HCT116 (cell line): ENCODE results near the gene PAK1. TPM values are rescaled to one million over a fixed set of nuclear protein-coding genes. Genes with fewer than 3 reads are reported as not detected.
A peak's percentile ranks its signal among the peaks of the same experiment; 100 is the strongest.

Experiments used
- ATAC-seq: fragments of 200-7000 bp; cut with Tn5 transposase; 2 replicates; pipeline ENCODE4 v1.9.1; 2020; ENCODE audit warnings: mild to moderate bottlenecking, moderate library complexity
- BruUV-seq: library from RNA; stranded (reverse); fragments of 400-500 nt; replicated peaks from 2 replicates; lab custom pipeline; 2021; lab: Mats Ljungman, UMichigan
- CTCF ChIA-PET: fragments of 300-600 bp; sonication (Branson Sonifier 250); formaldehyde crosslinking; loops from one replicate; lab custom pipeline; 2021; ENCODE audit warnings: antibody characterized with exemption; lab: Charles Lee
- POLR2A ChIA-PET: fragments of 300-600, 350-600 bp; sonication (Branson Sonifier 250); formaldehyde crosslinking; loops from one replicate; lab custom pipeline; 2021; ENCODE audit warnings: antibody characterized with exemption; lab: Charles Lee
- RAD21 ChIA-PET, 2 experiments: fragments of 300-600 bp; sonication (Branson Sonifier 250); formaldehyde crosslinking; loops; one replicate each; lab custom pipeline; 2023; ENCODE audit warnings: low total read pairs in 2 of 2; ENCODE audit not compliant: uncharacterized antibody in 2 of 2, unreplicated experiment in 2 of 2, low non-redundant PET in 1 of 2; lab: Charles Lee
- DNase-seq: peaks from one replicate; pipeline ENCODE4 v3.0.0-alpha.2; 2010; ENCODE audit warnings: low read depth, low spot score
- H2AFZ ChIP-seq: fragments of 200-600 bp; shearing (Covaris generic), sonication (generic); 2 replicates; pipeline ENCODE4 v1.6.1; 2017; ENCODE audit warnings: low read depth, mixed run types, mixed read lengths, antibody characterized with exemption, low read length; ENCODE audit not compliant: poor library complexity, severe bottlenecking
- H3K27ac ChIP-seq: 2 replicates; pipeline ENCODE4 v1.5.1; 2012; ENCODE audit warnings: low read depth, low read length
- H3K27me3 ChIP-seq: fragments of 200-600 bp; sonication (generic); 2 replicates; pipeline ENCODE4 v1.6.1; 2016; ENCODE audit warnings: mixed run types, low read length, mixed read lengths; ENCODE audit not compliant: insufficient read depth
- H3K36me3 ChIP-seq, 2 experiments: fragments of 200-500 bp in 1 of 2; fragments of 200-600 bp in 1 of 2; sonication (Bioruptor generic) in 1 of 2; sonication (generic) in 1 of 2; 2 replicates each; pipeline versions ENCODE4 v1.5.1 to v1.6.1; 2014 to 2016; ENCODE audit warnings: low read length in 2 of 2, inconsistent platforms in 1 of 2, mixed read lengths in 1 of 2, mixed run types in 1 of 2; ENCODE audit not compliant: insufficient read depth in 2 of 2, control insufficient read depth in 1 of 2
- H3K4me1 ChIP-seq, 2 experiments: fragments of 200-600 bp in 1 of 2; sonication (generic) in 1 of 2; 2 replicates each; pipeline versions ENCODE4 v1.5.1 to v1.6.1; 2012 to 2017; ENCODE audit warnings: low read length in 2 of 2, inconsistent platforms in 1 of 2, mild to moderate bottlenecking in 1 of 2, mixed read lengths in 1 of 2, mixed run types in 1 of 2, moderate library complexity in 1 of 2; ENCODE audit not compliant: insufficient read depth in 2 of 2, control insufficient read depth in 1 of 2
- H3K4me2 ChIP-seq: fragments of 200-600 bp; sonication (generic); 2 replicates; pipeline ENCODE4 v1.6.1; 2017; ENCODE audit warnings: mixed run types, low read length, mixed read lengths
- H3K4me3 ChIP-seq, 2 experiments: fragments of 200-600 bp in 1 of 2; sonication (generic) in 1 of 2; replicated peaks in 1 of 2; 2 replicates each; pipeline ENCODE4 v1.5.1; 2011 to 2016; ENCODE audit warnings: low read length in 2 of 2, control low read depth in 1 of 2, low read depth in 1 of 2, mild to moderate bottlenecking in 1 of 2, mixed read lengths in 1 of 2, mixed run types in 1 of 2
- H3K79me2 ChIP-seq: fragments of 200-600 bp; sonication (generic); 2 replicates; pipeline ENCODE4 v1.6.1; 2017; ENCODE audit warnings: mild to moderate bottlenecking, mixed run types, low read length, moderate library complexity, mixed read lengths; ENCODE audit not compliant: insufficient read depth
- H3K9ac ChIP-seq: fragments of 200-600 bp; sonication (generic); 2 replicates; pipeline ENCODE4 v1.6.1; 2016; ENCODE audit warnings: low read length, mixed read lengths
- H3K9me2 ChIP-seq: fragments of 200-600 bp; sonication (generic), shearing (Covaris generic); 2 replicates; pipeline ENCODE4 v1.6.1; 2017; ENCODE audit warnings: mixed run types, mild to moderate bottlenecking, moderate library complexity; ENCODE audit not compliant: insufficient read depth
- H3K9me3 ChIP-seq, 2 experiments: fragments of 200-500 bp in 1 of 2; fragments of 200-600 bp in 1 of 2; sonication (Bioruptor generic) in 1 of 2; sonication (generic) in 1 of 2; 2 replicates each; pipeline ENCODE4 v1.6.1; 2014 to 2017; ENCODE audit warnings: low read length in 2 of 2, mixed read lengths in 2 of 2, inconsistent platforms in 1 of 2, low read depth in 1 of 2, mild to moderate bottlenecking in 1 of 2, mixed run types in 1 of 2, moderate library complexity in 1 of 2; ENCODE audit not compliant: control insufficient read depth in 1 of 2, insufficient read depth in 1 of 2
- H4K20me1 ChIP-seq: fragments of 200-600 bp; sonication (generic), shearing (Covaris generic); 2 replicates; pipeline ENCODE4 v1.6.1; 2017; ENCODE audit warnings: mixed run types, mild to moderate bottlenecking, moderate library complexity; ENCODE audit not compliant: insufficient read depth
- CEBPB ChIP-seq: IDR thresholded peaks from 2 replicates; pipeline ENCODE4 v1.6.1; 2012; ENCODE audit warnings: low read depth
- FOSL1 ChIP-seq: IDR thresholded peaks from 2 replicates; pipeline ENCODE4 v1.6.1; 2012; ENCODE audit warnings: low read depth
- SIN3A ChIP-seq: IDR thresholded peaks from 2 replicates; pipeline ENCODE4 v1.6.1; 2012; ENCODE audit warnings: low read depth
- intact Hi-C: fragments of 100-400 bp; cut with micrococcal nuclease; formaldehyde crosslinking; loops from 2 replicates; pipeline ENCODE4 v1.10.0; 2022
- total RNA-seq: library from RNA; stranded (reverse); gene quantifications from one replicate; pipeline ENCODE4 v1.2.1, GENCODE V29; 2021; ENCODE audit not compliant: unreplicated experiment
- TF ChIP-seq, protein P1 (sequence below): IDR thresholded peaks from 2 replicates; pipeline ENCODE4 v1.6.1; 2012; ENCODE audit warnings: low read depth
- TF ChIP-seq, protein P2 (sequence below), 3 experiments: fragments of 200-600 bp in 1 of 3; sonication (generic) in 1 of 3; IDR thresholded peaks in 2 of 3; conservative IDR thresholded peaks in 1 of 3; 2 replicates each; pipeline ENCODE4 v1.5.1; 2012 to 2017; ENCODE audit warnings: low read depth in 2 of 3, low read length in 2 of 3, antibody characterized with exemption in 1 of 3, borderline replicate concordance in 1 of 3, control low read depth in 1 of 3, mild to moderate bottlenecking in 1 of 3, mixed read lengths in 1 of 3, mixed run types in 1 of 3, moderate library complexity in 1 of 3; ENCODE audit not compliant: insufficient read depth in 1 of 3

Gene PAK1
- total RNA-seq, 1 experiment from 2014 or later = 56.1 TPM

DNA sequence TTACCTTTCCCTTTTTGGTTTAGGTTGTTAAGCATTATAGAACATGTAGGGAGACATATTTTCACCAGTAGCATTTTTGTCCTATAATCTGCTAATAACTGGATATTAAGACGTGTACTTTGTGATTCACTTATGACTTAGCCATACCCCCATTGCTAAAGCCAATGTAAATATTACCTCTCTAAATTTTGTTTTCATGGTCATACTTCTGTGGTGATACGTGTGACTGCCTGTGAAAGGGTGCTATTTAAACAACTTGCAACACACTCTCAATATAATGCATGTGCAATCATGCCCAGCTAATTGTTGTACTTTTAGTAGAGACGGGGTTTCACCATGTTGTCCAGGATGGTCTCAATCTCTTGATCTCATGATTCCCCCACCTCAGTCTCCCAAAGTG lies 36.2 kb upstream of the PAK1 start:
- ChIA-PET POLR2A (no interaction called here), CTCF (no interaction called here), RAD21 (no interaction called here)
- Histone ChIP-seq H3K4me2 (no peak overlapping the region), H3K27me3 (no peaks in the 10 kb centered on the region), H4K20me1 (no peaks in the 10 kb centered on the region), H3K27ac (no peak overlapping the region), H3K9ac (no peak overlapping the region), H3K9me3 (no peaks in the 10 kb centered on the region), H3K36me3 (no peaks in the 10 kb centered on the region), H3K4me3 (no peak overlapping the region), H3K79me2 (no peaks in the 10 kb centered on the region), H3K9me2 (no peaks in the 10 kb centered on the region), H3K4me1 (peaks cover 8 to 12% of the 10 kb centered on the region in 2 experiments), H2AFZ (no peak overlapping the region)
- intact Hi-C loops = no loop called here
- DNase-seq (no peak), ATAC-seq (no peak)
- no peak for TF ChIP-seq FOSL1
- TF ChIP-seq, protein P1, sequence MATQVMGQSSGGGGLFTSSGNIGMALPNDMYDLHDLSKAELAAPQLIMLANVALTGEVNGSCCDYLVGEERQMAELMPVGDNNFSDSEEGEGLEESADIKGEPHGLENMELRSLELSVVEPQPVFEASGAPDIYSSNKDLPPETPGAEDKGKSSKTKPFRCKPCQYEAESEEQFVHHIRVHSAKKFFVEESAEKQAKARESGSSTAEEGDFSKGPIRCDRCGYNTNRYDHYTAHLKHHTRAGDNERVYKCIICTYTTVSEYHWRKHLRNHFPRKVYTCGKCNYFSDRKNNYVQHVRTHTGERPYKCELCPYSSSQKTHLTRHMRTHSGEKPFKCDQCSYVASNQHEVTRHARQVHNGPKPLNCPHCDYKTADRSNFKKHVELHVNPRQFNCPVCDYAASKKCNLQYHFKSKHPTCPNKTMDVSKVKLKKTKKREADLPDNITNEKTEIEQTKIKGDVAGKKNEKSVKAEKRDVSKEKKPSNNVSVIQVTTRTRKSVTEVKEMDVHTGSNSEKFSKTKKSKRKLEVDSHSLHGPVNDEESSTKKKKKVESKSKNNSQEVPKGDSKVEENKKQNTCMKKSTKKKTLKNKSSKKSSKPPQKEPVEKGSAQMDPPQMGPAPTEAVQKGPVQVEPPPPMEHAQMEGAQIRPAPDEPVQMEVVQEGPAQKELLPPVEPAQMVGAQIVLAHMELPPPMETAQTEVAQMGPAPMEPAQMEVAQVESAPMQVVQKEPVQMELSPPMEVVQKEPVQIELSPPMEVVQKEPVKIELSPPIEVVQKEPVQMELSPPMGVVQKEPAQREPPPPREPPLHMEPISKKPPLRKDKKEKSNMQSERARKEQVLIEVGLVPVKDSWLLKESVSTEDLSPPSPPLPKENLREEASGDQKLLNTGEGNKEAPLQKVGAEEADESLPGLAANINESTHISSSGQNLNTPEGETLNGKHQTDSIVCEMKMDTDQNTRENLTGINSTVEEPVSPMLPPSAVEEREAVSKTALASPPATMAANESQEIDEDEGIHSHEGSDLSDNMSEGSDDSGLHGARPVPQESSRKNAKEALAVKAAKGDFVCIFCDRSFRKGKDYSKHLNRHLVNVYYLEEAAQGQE = no peak
- no peak for TF ChIP-seq SIN3A
- BruUV-seq = no TSS peak

GRCh38 chr11:77508019-77508418 lies 34.1 kb upstream of the PAK1 start:
- TF ChIP-seq, protein P2, sequence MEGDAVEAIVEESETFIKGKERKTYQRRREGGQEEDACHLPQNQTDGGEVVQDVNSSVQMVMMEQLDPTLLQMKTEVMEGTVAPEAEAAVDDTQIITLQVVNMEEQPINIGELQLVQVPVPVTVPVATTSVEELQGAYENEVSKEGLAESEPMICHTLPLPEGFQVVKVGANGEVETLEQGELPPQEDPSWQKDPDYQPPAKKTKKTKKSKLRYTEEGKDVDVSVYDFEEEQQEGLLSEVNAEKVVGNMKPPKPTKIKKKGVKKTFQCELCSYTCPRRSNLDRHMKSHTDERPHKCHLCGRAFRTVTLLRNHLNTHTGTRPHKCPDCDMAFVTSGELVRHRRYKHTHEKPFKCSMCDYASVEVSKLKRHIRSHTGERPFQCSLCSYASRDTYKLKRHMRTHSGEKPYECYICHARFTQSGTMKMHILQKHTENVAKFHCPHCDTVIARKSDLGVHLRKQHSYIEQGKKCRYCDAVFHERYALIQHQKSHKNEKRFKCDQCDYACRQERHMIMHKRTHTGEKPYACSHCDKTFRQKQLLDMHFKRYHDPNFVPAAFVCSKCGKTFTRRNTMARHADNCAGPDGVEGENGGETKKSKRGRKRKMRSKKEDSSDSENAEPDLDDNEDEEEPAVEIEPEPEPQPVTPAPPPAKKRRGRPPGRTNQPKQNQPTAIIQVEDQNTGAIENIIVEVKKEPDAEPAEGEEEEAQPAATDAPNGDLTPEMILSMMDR (IDR thresholded peaks at IDR 0.05 in 2 of 3, conservative IDR thresholded peaks at IDR 0.05 in 1 of 3; ENCODE audit: borderline replicate concordance in 1 of 3, insufficient read depth in 1 of 3, low read depth in 2 of 3, low read length in 2 of 3) = peak in 2 of 3 experiments; percentile 6 to 35; a peak in 2 of 6 replicates
- TF ChIP-seq CEBPB = no peak
- POLR2A ChIA-PET = no interaction called here
- CTCF ChIA-PET = interaction anchor here (1.2 kb wide), 1 partner anchor 37 kb away, joined by 3 read pairs; no protein-coding TSS in a partner anchor

More at GRCh38 chr11:77508019-77508418, 34.1 kb upstream of the PAK1 start:
- Histone ChIP-seq H3K9me3 (no peaks in the 10 kb centered on the region), H4K20me1 (no peaks in the 10 kb centered on the region), H3K79me2 (no peaks in the 10 kb centered on the region), H3K27me3 (no peaks in the 10 kb centered on the region), H3K4me3 (no peak overlapping the region), H3K27ac (no peak overlapping the region), H3K9ac (no peak overlapping the region), H3K36me3 (no peaks in the 10 kb centered on the region), H3K4me2 (no peak overlapping the region), H2AFZ (no peak overlapping the region), H3K9me2 (no peaks in the 10 kb centered on the region), H3K4me1 (peaks cover 8 to 12% of the 10 kb centered on the region in 2 experiments)
- no peak for DNase-seq
- no TSS peak for BruUV-seq
- RAD21 ChIA-PET = no interaction called here
- intact Hi-C loops = no loop called here
- 0 out of 2 replicates have a peak, but pooled peaks have one; percentile 53 for ATAC-seq
